HG02678 (cell line): ENCODE results near the gene IFITM2.
"Not testable (repeated sequence)": the region's sequence is repeated elsewhere in the genome, so short reads cannot be mapped to it uniquely, and the experiment has no call there.

Experiments
- ATAC-seq: cut with Tn5 transposase; IDR thresholded peaks from one replicate; pipeline ENCODE4 v1.9.1; 2021; ENCODE audit warnings: mild to moderate bottlenecking, moderate library complexity; ENCODE audit not compliant: unreplicated experiment

The IFITM2 gene

DNA sequence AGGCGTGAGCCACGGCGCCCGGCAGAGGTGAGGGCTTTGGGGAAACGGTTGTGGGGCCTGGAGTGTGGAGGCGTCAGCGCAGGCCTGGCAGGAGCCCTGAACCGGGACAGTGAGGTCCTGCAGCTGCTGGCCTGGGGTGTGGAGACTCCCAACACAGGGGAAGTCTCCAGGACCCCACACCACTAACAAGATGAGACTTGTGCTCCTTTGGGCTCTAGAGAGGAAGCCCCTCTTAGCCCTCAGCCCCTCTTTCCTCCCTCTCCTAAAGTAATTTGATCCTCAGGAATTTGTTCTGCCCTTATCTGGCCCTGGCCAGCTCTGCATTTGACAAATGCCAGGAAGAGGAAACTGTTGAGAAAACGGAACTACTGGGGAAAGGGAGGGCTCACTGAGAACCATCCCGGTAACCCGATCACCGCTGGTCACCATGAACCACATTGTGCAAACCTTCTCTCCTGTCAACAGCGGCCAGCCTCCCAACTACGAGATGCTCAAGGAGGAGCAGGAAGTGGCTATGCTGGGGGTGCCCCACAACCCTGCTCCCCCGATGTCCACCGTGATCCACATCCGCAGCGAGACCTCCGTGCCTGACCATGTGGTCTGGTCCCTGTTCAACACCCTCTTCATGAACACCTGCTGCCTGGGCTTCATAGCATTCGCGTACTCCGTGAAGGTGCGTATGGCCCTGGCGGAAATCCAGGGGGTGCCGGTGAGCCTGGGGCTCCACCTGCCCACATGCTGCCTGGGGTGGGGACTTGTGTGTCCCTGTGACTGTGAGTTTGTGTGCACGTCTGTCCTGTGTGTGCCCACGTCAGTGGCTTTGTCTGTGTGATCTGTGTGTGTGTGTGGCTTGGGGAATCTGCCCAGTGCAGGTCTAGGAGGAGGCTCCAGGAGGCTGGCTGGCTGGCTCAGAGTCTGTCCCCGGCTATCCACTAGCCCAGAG, at the start of gene IFITM2:
Gene IFITM2, plus strand, starts transcription at position 51 of the 943 bp plus-strand sequence. Its CDS starts 377 bp downstream, at position 428.
- ATAC-seq, result not testable (repeated sequence)

DNA sequence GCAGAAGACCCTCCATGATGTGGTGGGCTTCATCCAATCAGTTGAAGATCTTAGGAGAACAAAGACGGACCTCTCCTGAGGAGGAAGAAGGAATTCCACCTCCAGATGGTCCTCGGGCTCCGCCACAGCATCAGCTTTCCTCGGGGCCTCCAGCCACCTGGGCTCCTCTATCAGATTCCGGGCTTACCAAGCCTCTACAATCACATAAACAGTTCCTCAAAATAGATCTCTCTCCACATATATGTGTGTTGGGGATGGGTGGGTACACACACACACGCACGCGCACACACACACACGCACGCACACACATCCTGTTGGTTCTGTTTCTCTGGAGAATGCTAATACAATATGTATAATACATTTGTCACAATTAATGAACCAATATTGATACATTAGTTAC, 48.2 kb upstream of the IFITM2 start:
- no peak for ATAC-seq

DNA sequence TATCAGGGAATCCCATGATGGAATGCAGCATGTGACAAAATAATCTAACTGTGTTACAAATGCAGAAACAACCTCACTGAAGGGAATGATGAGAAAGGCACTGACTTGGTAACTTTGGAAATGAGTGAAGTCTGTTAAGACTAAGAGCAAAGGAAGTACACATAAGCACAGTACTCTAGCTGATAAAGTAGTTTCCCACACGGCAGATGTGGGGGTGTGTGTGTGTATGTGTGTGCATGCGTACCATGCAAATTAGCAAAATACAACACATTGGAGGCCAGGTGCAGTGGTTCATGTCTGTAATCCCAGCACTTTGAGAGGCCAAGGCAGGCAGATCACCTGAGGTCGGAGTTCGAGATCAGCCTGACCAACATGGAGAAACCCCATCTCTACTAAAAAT, 46.0 kb upstream of the IFITM2 start:
- no peak for ATAC-seq

GRCh38 chr11:266676-267439, 40.8 kb upstream of the IFITM2 start:
- ATAC-seq, result no peak

- ATAC-seq, result no peak
Observed at GRCh38 chr11:267491-267994, 40.1 kb upstream of the IFITM2 start.

GRCh38 chr11:268716-269145, 38.9 kb upstream of the IFITM2 start:
- ATAC-seq, result peak; percentile 47

DNA sequence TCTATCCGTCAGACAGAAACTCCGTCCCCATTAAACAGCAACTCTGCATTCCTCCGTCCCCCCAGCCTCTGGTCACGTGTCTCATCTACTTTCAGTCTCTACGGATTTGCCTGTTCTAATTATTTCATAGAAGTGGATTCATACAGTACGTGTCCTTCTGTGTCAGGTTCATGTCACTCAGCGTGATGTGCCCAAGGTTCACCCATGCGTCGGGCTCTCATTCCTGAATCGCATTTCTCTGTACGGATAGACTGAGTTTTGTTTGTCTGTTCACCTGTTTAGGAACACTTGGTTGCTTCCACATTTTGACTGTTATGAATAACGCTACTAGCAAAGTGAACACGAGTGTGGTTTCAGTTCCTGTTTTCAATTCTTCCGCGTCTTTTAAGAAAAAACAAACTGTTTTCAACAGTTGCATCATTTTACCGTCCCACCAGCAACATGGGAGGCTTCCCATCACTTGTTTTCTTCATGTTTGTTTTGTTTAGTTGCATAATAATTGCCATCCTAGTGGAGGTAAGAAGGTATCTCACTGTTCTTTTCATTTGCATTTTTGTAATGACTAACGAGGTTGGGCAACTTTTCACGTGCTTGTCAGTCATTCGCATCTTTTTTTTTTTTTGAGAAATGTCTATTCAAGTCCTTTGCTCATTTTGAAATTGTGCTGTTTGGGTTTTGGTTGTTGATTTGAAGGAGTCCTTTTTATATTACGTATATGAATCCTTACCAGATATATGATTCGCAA, 38.3 kb upstream of the IFITM2 start:
- peak; percentile 73 for ATAC-seq

DNA sequence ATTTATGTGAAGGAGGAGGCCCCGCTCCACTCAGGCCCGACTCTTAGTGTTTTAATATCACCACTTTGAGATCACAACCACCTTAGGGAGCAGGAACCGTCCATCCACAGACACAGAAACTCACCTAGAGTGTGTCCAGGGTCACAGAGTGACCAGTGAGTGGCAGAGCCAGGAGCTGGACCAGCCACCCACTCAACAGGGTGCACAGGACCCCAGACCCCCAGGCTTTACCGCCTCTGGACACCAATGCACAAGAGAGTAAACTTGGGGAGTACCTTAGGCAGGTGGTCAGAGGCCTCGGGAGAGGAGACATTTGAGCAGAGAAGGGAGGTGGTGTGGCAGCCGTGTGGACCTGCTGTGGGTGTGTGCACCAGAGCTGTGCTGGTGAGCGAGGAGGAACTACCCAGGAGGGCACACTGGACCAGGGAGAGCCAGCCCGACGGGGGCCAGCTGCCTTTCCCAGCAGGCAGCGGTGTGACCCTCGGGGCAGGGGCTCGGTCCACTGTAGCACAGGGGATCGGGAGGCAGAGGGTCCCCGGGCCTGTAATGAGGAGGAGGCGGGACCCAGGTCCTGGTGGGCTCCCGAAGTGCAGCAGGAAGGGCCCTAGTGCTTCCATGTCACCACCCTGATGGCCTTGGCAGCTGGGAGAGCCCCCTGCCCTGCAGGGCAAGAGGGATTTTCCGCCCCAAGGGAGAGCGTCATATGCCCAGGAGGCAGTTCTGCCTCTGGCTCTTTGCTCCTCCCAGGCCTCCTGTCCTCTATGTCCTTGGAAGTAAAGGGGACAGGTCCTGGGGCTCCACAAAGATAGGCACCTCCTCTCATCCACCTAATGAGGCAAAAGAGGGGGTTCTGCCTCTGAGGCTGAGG, 36.9 kb upstream of the IFITM2 start:
- ATAC-seq, result no peak

DNA sequence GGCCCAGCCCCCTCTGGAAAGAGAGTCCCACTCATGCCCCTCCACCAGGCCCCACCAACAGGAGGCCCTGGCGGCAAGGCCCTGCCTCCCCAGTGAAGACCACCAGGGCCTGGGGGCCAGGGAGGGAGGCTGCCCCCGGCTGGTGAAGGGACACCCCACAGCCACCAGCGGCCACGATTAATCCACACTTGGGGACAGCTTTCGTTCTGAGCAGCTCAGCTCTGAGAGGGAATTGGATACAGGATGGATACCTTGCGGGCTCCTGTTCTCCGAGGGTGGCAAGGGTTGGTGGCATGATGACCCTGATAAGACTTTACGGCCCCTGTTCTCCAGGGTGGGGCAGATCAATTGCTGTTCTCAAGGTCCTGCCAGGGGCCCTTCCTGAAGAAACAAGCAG, 36.3 kb upstream of the IFITM2 start:
- ATAC-seq, result no peak

DNA sequence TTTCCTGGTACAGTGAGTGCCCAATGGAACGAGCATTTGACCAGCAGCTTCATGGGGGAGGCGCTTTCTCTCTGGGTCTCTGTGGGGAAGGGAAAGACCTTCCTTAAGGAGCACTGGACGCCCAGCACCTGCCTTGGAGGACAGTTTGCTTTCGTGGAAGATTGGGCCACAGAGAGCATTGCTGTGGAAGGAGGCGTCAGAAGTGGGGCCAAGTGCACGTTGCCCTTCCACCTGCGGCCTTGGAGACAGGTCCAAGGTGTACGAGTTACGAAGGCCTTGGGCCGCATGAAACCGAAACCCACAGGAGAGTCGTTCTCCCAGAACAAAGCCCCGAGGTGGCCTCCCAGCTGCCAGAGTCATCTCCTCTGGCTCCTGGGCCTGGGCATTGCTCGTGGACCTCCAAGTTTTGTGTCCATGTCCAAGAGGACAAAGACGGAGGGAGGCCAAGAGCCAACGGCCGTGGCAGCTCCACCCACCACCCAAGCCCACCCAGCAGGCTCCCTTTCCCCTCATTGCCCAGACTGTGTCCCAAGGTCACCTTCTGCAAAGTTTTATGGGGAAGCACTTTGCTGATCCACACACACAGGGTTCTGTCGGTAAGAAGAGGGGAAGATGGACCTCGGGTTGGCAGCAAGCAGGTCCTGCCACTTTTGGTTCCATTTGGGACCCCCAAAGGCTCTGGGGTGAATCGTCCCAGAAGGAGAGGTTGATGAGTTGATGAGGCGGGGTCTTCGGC, 35.3 kb upstream of the IFITM2 start:
- ATAC-seq, result no peak

DNA sequence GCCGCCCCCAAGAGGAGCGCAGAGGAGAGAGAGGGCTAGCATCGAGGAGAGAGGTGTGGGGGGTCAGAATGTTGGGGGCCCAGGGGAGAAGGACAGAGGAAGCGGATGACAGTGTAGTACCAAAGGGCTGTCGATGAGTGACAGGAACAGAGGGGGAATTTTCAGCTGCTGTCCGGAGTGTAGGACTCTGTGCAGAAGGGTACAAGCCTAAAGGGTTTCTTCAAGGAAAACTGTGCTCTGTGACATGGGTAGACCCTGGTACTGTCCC, 34.8 kb upstream of the IFITM2 start:
- no peak for ATAC-seq

DNA sequence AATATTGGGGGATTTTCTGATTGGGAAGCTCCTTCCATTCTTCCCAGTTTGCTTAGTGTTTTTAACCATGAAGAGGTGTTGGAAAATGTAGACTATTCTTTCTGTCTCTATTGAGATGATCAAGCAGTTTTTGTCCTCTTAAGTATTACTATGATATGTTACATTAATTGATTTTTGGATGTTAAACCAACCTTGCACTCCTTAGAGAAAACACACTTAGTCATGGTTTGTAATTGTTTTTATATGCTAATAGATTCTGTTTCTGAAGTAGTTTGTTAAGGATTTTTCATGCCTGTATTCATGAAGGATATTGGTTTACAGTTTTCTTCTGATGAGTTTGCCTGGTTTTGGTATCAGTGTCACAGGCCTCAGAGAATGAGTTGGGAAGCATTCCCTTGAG, 31.4 kb upstream of the IFITM2 start:
- ATAC-seq, result no peak

DNA sequence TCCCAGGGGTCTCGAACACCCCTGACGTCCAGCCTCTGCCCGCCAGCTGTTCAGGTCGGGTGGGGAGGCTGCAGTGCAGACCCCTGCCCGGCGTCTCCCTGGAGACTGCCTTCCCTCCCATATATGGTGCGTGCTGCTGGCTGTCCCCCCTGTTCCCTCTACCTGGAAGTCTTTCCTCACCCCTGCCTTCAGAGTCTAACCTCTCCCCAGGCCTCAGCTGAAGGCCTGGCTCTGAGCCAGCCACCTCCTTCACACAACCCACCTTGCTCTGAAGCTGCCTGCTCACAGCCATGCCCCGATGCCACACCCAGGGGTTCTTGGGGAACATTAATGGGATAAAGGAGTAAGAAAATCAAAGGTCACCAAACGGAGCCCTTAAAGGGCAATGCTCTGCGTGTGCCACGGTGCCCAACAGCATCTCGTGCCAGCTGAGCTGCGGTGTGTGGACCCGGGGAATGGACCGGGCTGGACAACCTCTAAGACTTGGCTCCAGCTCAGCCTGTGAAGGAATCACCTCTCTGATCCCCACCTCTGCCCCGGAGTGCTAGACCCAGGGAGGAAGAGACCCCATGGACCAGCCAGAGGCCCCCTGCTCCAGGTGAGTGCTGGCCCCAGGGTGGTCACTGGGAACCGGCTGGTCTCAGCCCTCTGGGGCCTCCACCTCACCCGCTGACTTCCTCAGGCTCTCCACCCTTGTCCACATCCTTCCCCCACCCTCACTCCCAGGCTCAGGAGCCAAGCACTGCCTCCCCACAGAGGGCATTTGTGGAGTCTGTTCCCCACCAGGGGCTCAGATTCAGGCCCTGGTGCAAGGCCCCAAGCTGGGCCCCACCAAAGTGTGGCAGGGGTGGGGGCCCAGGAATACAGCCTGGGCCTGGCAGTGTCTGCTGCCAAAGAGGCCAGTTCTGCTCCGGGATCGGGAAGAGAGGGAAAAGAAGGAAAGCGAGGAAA, 29.3 kb upstream of the IFITM2 start, which contains the start of gene NLRP6:
Gene NLRP6, plus strand, starts transcription at position 407 of the 951 bp plus-strand sequence. Its CDS starts 163 bp downstream, at position 570.
- no peak for ATAC-seq

DNA sequence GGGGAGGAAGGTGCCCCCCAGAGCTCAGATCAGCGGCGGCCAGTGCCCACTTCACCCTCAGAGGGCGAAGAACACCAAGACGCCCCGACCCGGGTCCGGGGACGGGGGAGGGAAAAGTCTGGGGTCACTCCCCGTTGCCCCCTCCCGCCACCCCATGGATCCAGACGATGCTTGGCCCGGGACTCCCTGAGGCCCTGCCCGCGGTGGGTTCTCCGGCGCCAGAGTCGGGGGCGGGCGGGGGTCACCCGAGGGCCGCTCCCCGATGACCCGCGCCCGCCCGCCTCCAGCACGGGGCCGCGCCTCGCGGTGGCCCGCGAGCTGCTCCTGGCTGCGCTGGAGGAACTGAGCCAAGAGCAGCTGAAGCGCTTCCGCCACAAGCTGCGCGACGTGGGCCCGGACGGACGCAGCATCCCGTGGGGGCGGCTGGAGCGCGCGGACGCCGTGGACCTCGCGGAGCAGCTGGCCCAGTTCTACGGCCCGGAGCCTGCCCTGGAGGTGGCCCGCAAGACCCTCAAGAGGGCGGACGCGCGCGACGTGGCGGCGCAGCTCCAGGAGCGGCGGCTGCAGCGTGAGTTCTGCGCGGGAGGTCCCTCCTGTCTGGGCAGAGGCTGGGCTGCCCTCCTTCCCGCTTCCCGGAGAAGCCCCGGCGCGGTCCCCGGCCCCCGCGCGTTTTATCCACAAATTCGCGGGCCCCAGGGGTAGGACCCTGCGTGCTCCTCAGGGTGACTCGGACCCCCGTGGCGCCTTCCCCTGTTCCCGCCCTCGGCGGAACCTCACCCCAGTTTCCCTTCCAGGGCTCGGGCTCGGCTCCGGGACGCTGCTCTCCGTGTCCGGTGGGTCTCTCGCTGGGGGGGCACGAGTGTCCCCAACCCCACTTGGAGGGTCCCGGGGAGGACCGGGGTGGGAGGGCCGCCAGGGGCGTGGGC, 28.3 kb upstream of the IFITM2 start:
- ATAC-seq, result no peak

GRCh38 chr11:279966-280705, 27.5 kb upstream of the IFITM2 start:
- ATAC-seq, result no peak

DNA sequence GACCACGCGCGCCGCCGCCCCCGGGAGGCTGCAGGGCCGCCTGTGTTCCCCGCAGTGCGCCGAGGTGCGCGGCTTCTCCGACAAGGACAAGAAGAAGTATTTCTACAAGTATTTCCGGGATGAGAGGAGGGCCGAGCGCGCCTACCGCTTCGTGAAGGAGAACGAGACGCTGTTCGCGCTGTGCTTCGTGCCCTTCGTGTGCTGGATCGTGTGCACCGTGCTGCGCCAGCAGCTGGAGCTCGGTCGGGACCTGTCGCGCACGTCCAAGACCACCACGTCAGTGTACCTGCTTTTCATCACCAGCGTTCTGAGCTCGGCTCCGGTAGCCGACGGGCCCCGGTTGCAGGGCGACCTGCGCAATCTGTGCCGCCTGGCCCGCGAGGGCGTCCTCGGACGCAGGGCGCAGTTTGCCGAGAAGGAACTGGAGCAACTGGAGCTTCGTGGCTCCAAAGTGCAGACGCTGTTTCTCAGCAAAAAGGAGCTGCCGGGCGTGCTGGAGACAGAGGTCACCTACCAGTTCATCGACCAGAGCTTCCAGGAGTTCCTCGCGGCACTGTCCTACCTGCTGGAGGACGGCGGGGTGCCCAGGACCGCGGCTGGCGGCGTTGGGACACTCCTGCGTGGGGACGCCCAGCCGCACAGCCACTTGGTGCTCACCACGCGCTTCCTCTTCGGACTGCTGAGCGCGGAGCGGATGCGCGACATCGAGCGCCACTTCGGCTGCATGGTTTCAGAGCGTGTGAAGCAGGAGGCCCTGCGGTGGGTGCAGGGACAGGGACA, 26.7 kb upstream of the IFITM2 start:
- ATAC-seq, result no peak
